Measurements from ENCODE around the gene BAZ1B. TPM values are rescaled to one million over a fixed set of nuclear protein-coding genes. Genes with fewer than 3 reads are reported as not detected.
A peak's percentile ranks its signal among the peaks of the same experiment; 100 is the strongest.

The BAZ1B gene
- total RNA-seq (10 to 100 TPM; 57.1 to 64.5 (median 63.0) TPM), total RNA-seq (104 to 332 (median 201) reads per million in 29 experiments)
- total RNA-seq (2013), result 62.5 TPM

- POLR2A ChIA-PET, result interaction anchor here in 1 of 2 donors (0.6 to 1.6 kb wide), 5 partner anchors 10 to 693 kb away, joined by 3 to 10 read pairs (median 5); partner anchors contain the start of gene TBL2
- Mint-ChIP-seq H3K9me3 (no peaks in the 10 kb centered on the region), H3K36me3 (peaks cover 11% of the 10 kb centered on the region), H3K27ac (peak within 1 kb of the TSS; percentile 98 to 100), H3K4me1 (peaks cover 67 to 72% (median 71%) of the 10 kb centered on the region in 3 donors), H3K4me3 (peak within 1 kb of the TSS; percentile 89 to 94 (median 93)), H3K27me3 (no peaks in the 10 kb centered on the region)
- DNase-seq, result peak; percentile 87 to 97 (median 93)
- CTCF ChIA-PET, result interaction anchor here in 1 of 2 donors (1.0 to 1.6 kb wide), 5 partner anchors 10 to 216 kb away, joined by 3 to 7 read pairs (median 4); partner anchors contain the start of gene ABHD11
- Histone ChIP-seq H3K27ac (ENCODE audit: low read length) (peak within 1 kb of the TSS; percentile 96), H3K4me1 (ENCODE audit: control insufficient read depth in 1 of 2, extremely low read depth in 1 of 2, insufficient read depth in 2 of 2, low read length in 2 of 2) (peaks cover 42 to 63% of the 10 kb centered on the region in 2 experiments), H3K9me3 (no peaks in the 10 kb centered on the region), H3K36me3 (ENCODE audit: control insufficient read depth in 2 of 2, extremely low read depth in 1 of 2, insufficient read depth in 1 of 2, low read length in 1 of 2) (peaks cover 0 to 8% of the 10 kb centered on the region in 2 donors), H3K27me3 (replicated peaks in 1 of 2; ENCODE audit: control insufficient read depth in 2 of 2, extremely low read depth in 1 of 2, insufficient read depth in 2 of 2, low read length in 1 of 2) (no peaks in the 10 kb centered on the region), H3K4me3 (ENCODE audit: control insufficient read depth in 1 of 2, extremely low read depth in 1 of 2, low read length in 1 of 2) (peak within 1 kb of the TSS; percentile 74 to 81)
- WGBS (ENCODE audit: insufficient coverage), result under 1% methylated on average over 46 of the region's 71 CpGs
- peak; percentile 92 to 95 (median 94) for ATAC-seq (replicated peaks in 1 of 4)
Measured at GRCh38 chr7:73522105-73522872, at the start of gene BAZ1B. Gene BAZ1B (minus strand): TSS chr7:73522293. CDS start chr7:73521933, 360 bp downstream.

DNA sequence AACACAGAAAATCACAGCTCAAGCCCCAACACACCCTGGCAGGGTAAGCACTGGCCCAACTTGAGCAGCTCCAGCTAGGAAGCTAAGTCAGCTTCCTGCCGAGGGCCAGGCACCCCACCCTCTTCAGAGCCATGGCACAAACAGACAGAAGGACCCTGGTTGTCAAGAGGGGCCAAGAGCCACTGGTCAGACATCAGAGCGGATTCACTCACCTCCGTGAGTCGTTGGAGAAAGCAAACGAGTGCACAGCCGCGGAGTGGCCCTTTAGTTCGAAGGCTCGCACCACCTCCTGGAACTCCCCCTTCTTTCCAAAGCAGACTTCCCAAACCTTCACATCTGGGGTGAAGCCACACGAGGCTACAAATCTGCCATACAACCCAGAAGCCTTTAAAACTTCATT, 48.9 kb upstream of the BAZ1B start:
- H3K27ac ChIP-seq (ENCODE audit: low read length), result no peak overlapping the region
- H3K4me1 Mint-ChIP-seq, result peaks cover 17 to 27% (median 23%) of the 10 kb centered on the region in 3 donors
- H3K27me3 ChIP-seq (replicated peaks in 1 of 2; ENCODE audit: control insufficient read depth in 2 of 2, extremely low read depth in 1 of 2, insufficient read depth in 2 of 2, low read length in 1 of 2), result no peaks in the 10 kb centered on the region
- H3K27me3 Mint-ChIP-seq, result no peaks in the 10 kb centered on the region
- 99% methylated on average over 10 of the region's 10 CpGs for WGBS (ENCODE audit: insufficient coverage)
- peaks cover 20 to 59% of the 10 kb centered on the region in 2 donors for H3K36me3 ChIP-seq (ENCODE audit: control insufficient read depth in 2 of 2, extremely low read depth in 1 of 2, insufficient read depth in 1 of 2, low read length in 1 of 2)
- POLR2A ChIA-PET, result interaction anchor here in 1 of 2 donors (0.6 kb wide), 1 partner anchor 9 kb away, joined by 3 read pairs; no protein-coding TSS in a partner anchor
- DNase-seq (no peak), ATAC-seq (replicated peaks in 1 of 4) (no peak)
- peaks cover 0 to 5% of the 10 kb centered on the region in 2 experiments for H3K4me1 ChIP-seq (ENCODE audit: control insufficient read depth in 1 of 2, extremely low read depth in 1 of 2, insufficient read depth in 2 of 2, low read length in 2 of 2)
- no peaks in the 10 kb centered on the region for H3K9me3 ChIP-seq
- no peak overlapping the region for H3K4me3 ChIP-seq (ENCODE audit: control insufficient read depth in 1 of 2, extremely low read depth in 1 of 2, low read length in 1 of 2)
- no peak overlapping the region for H3K4me3 Mint-ChIP-seq
- CTCF ChIA-PET, result no interaction called here
- H3K36me3 Mint-ChIP-seq, result peaks cover 35% of the 10 kb centered on the region
- H3K9me3 Mint-ChIP-seq, result no peaks in the 10 kb centered on the region
- H3K27ac Mint-ChIP-seq, result no peak overlapping the region

DNA sequence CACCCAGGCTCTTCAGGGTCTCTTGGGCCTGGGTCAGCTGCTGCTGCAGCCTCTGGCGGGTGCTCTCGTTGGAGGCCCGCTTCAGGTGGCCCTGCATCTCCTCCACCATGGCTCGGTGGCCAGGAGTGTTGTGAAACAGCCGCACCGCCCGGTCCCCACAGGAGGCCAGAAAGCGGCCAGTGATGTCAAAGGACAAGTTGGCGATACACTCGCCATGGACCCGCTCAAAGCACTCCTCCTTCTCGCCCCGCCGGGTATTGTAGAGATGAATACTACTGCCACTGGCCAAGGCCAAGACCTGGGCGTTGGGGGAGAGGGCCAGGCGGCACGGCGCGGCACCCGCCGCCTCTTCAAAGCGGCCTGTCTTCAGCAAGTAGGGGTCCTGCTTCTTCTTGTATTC, 48.4 kb upstream of the BAZ1B start:
- 97% methylated on average over 18 of the region's 22 CpGs for WGBS (ENCODE audit: insufficient coverage)
- no peak for ATAC-seq (replicated peaks in 1 of 4)
- H3K9me3 ChIP-seq, result no peaks in the 10 kb centered on the region
- Mint-ChIP-seq H3K27ac (no peak overlapping the region), H3K27me3 (no peaks in the 10 kb centered on the region), H3K9me3 (no peaks in the 10 kb centered on the region), H3K36me3 (peaks cover 35% of the 10 kb centered on the region), H3K4me1 (peaks cover 21 to 31% (median 28%) of the 10 kb centered on the region in 3 donors), H3K4me3 (no peak overlapping the region)
- ChIA-PET POLR2A (no interaction called here), CTCF (no interaction called here)
- H3K27me3 ChIP-seq (replicated peaks in 1 of 2; ENCODE audit: control insufficient read depth in 2 of 2, extremely low read depth in 1 of 2, insufficient read depth in 2 of 2, low read length in 1 of 2), result no peaks in the 10 kb centered on the region
- H3K27ac ChIP-seq (ENCODE audit: low read length), result no peak overlapping the region
- H3K4me1 ChIP-seq (ENCODE audit: control insufficient read depth in 1 of 2, extremely low read depth in 1 of 2, insufficient read depth in 2 of 2, low read length in 2 of 2), result peaks cover 0 to 10% of the 10 kb centered on the region in 2 experiments
- no peak overlapping the region for H3K4me3 ChIP-seq (ENCODE audit: control insufficient read depth in 1 of 2, extremely low read depth in 1 of 2, low read length in 1 of 2)
- DNase-seq, result no peak
- H3K36me3 ChIP-seq (ENCODE audit: control insufficient read depth in 2 of 2, extremely low read depth in 1 of 2, insufficient read depth in 1 of 2, low read length in 1 of 2), result peaks cover 20 to 56% of the 10 kb centered on the region in 2 donors

- Mint-ChIP-seq H3K4me1 (peaks cover 26 to 31% (median 30%) of the 10 kb centered on the region in 3 donors), H3K9me3 (no peaks in the 10 kb centered on the region), H3K36me3 (peaks cover 30% of the 10 kb centered on the region), H3K27ac (peak overlapping the region in 1 of 2 donors; percentile 4), H3K4me3 (no peak overlapping the region), H3K27me3 (no peaks in the 10 kb centered on the region)
- WGBS (ENCODE audit: insufficient coverage), result 93% methylated on average over 3 of the region's 5 CpGs
- POLR2A ChIA-PET, result no interaction called here
- Histone ChIP-seq H3K9me3 (no peaks in the 10 kb centered on the region), H3K27me3 (replicated peaks in 1 of 2; ENCODE audit: control insufficient read depth in 2 of 2, extremely low read depth in 1 of 2, insufficient read depth in 2 of 2, low read length in 1 of 2) (no peaks in the 10 kb centered on the region), H3K36me3 (ENCODE audit: control insufficient read depth in 2 of 2, extremely low read depth in 1 of 2, insufficient read depth in 1 of 2, low read length in 1 of 2) (peaks cover 16 to 48% of the 10 kb centered on the region in 2 donors), H3K4me1 (ENCODE audit: control insufficient read depth in 1 of 2, extremely low read depth in 1 of 2, insufficient read depth in 2 of 2, low read length in 2 of 2) (peaks cover 0 to 12% of the 10 kb centered on the region in 2 experiments), H3K27ac (ENCODE audit: low read length) (no peak overlapping the region), H3K4me3 (ENCODE audit: control insufficient read depth in 1 of 2, extremely low read depth in 1 of 2, low read length in 1 of 2) (no peak overlapping the region)
- CTCF ChIA-PET, result no interaction called here
- DNase-seq (no peak), ATAC-seq (replicated peaks in 1 of 4) (no peak)
Measured at GRCh38 chr7:73569042-73569608, 47.0 kb upstream of the BAZ1B start.

- POLR2A ChIA-PET, result interaction anchor here (0.5 to 0.7 kb wide), 3 partner anchors 10 to 18 kb away, joined by 3 to 4 read pairs (median 3); partner anchors contain the start of gene TBL2 (in 1 of the 2)
- no peaks in the 10 kb centered on the region for H3K27me3 ChIP-seq (replicated peaks in 1 of 2; ENCODE audit: control insufficient read depth in 2 of 2, extremely low read depth in 1 of 2, insufficient read depth in 2 of 2, low read length in 1 of 2)
- Mint-ChIP-seq H3K27ac (peak overlapping the region; percentile 72 to 80), H3K4me3 (no peak overlapping the region), H3K4me1 (peaks cover 26 to 31% (median 30%) of the 10 kb centered on the region in 3 donors), H3K27me3 (no peaks in the 10 kb centered on the region), H3K9me3 (no peaks in the 10 kb centered on the region), H3K36me3 (peaks cover 20% of the 10 kb centered on the region)
- ATAC-seq (replicated peaks in 1 of 4) (peak in 1 of 4 experiments; percentile 27), DNase-seq (no peak)
- no peaks in the 10 kb centered on the region for H3K9me3 ChIP-seq
- H3K4me1 ChIP-seq (ENCODE audit: control insufficient read depth in 1 of 2, extremely low read depth in 1 of 2, insufficient read depth in 2 of 2, low read length in 2 of 2), result peaks cover 0 to 12% of the 10 kb centered on the region in 2 experiments
- no peak overlapping the region for H3K4me3 ChIP-seq (ENCODE audit: control insufficient read depth in 1 of 2, extremely low read depth in 1 of 2, low read length in 1 of 2)
- no peak overlapping the region for H3K27ac ChIP-seq (ENCODE audit: low read length)
- peaks cover 16 to 37% of the 10 kb centered on the region in 2 donors for H3K36me3 ChIP-seq (ENCODE audit: control insufficient read depth in 2 of 2, extremely low read depth in 1 of 2, insufficient read depth in 1 of 2, low read length in 1 of 2)
- CTCF ChIA-PET, result interaction anchor here in 1 of 2 donors (0.6 kb wide), 1 partner anchor 88 kb away, joined by 5 read pairs; no protein-coding TSS in a partner anchor
- WGBS (ENCODE audit: insufficient coverage), result 75% methylated on average over 6 of the region's 12 CpGs
Measured at GRCh38 chr7:73567846-73568685, 46.0 kb upstream of the BAZ1B start.

Measured in T-cell (primary cell).